Measurements from ENCODE around the gene UACA. TPM values are rescaled to one million over a fixed set of nuclear protein-coding genes. Genes with fewer than 3 reads are reported as not detected.

Gene UACA
- total RNA-seq, 1 experiment from 2014 or later: 44.8 TPM

DNA sequence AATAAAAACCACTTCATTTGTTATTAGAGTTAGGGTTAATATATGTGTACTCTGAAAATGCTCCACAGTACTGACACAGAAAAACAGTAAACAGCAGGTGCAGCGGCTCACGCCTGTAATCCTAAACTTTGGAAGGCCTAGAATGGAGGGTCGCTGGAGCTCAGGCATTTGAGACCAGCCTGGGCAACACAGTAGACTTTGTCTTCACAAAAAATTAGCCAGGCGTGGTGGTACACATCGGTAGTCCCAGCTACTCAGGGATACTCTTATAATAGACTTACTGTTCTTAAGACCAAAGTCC is 40.3 kb downstream of the UACA start:
- DNase-seq (ENCODE audit: low spot score) (no peak), ATAC-seq (no peak)
- ChIA-PET POLR2A (no interaction called here), CTCF (interaction anchor here (0.6 to 2.7 kb wide), 48 partner anchors 10 to 1000 kb away, joined by 3 to 44 read pairs (median 4); partner anchors contain the start of gene UACA)
- no peaks in the 10 kb centered on the region for H3K27me3 Mint-ChIP-seq (ENCODE audit: low read depth)
- no peaks in the 10 kb centered on the region for H3K9me3 Mint-ChIP-seq
- TF ChIP-seq ZSCAN18 (CRISPR knock-in tag; IDR thresholded peaks at IDR 0.05) (no peak), SMAD3 (CRISPR knock-in tag; IDR thresholded peaks at IDR 0.05; ENCODE audit: borderline replicate concordance) (no peak), ZNF263 (CRISPR knock-in tag; IDR thresholded peaks at IDR 0.05; ENCODE audit: low read depth) (no peak), ETV6 (CRISPR knock-in tag; IDR thresholded peaks at IDR 0.05) (no peak), MXD4 (CRISPR knock-in tag; IDR thresholded peaks at IDR 0.05; ENCODE audit: borderline replicate concordance) (no peak)
- TF ChIP-seq, protein P1, sequence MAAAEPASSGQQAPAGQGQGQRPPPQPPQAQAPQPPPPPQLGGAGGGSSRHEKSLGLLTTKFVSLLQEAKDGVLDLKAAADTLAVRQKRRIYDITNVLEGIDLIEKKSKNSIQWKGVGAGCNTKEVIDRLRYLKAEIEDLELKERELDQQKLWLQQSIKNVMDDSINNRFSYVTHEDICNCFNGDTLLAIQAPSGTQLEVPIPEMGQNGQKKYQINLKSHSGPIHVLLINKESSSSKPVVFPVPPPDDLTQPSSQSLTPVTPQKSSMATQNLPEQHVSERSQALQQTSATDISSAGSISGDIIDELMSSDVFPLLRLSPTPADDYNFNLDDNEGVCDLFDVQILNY (CRISPR knock-in tag; IDR thresholded peaks at IDR 0.05): no peak
- TF ChIP-seq, protein P2, sequence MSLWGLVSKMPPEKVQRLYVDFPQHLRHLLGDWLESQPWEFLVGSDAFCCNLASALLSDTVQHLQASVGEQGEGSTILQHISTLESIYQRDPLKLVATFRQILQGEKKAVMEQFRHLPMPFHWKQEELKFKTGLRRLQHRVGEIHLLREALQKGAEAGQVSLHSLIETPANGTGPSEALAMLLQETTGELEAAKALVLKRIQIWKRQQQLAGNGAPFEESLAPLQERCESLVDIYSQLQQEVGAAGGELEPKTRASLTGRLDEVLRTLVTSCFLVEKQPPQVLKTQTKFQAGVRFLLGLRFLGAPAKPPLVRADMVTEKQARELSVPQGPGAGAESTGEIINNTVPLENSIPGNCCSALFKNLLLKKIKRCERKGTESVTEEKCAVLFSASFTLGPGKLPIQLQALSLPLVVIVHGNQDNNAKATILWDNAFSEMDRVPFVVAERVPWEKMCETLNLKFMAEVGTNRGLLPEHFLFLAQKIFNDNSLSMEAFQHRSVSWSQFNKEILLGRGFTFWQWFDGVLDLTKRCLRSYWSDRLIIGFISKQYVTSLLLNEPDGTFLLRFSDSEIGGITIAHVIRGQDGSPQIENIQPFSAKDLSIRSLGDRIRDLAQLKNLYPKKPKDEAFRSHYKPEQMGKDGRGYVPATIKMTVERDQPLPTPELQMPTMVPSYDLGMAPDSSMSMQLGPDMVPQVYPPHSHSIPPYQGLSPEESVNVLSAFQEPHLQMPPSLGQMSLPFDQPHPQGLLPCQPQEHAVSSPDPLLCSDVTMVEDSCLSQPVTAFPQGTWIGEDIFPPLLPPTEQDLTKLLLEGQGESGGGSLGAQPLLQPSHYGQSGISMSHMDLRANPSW (CRISPR knock-in tag; conservative IDR thresholded peaks at IDR 0.05; ENCODE audit: low read depth): no peak
- no peak overlapping the region for H3K27ac Mint-ChIP-seq
- H3K36me3 Mint-ChIP-seq: 0 out of 2 replicates have a peak, but pooled peaks cover 2% of the 10 kb centered on the region
- H3K4me3 Mint-ChIP-seq: no peak overlapping the region
- peaks cover 12% of the 10 kb centered on the region for H3K4me1 Mint-ChIP-seq

GRCh38 chr15:70722266-70723121 is 40.9 kb downstream of the UACA start:
- 0 out of 2 replicates have a peak, but pooled peaks cover 2% of the 10 kb centered on the region for H3K36me3 Mint-ChIP-seq
- H3K27ac Mint-ChIP-seq: no peak overlapping the region
- ATAC-seq (no peak), DNase-seq (ENCODE audit: low spot score) (no peak)
- no peaks in the 10 kb centered on the region for H3K27me3 Mint-ChIP-seq (ENCODE audit: low read depth)
- ChIA-PET POLR2A (no interaction called here), CTCF (interaction anchor here (0.6 to 2.7 kb wide), 54 partner anchors 9 to 1130 kb away, joined by 3 to 44 read pairs (median 4); partner anchors contain the start of gene UACA)
- no peaks in the 10 kb centered on the region for H3K9me3 Mint-ChIP-seq
- H3K4me1 Mint-ChIP-seq: peaks cover 12% of the 10 kb centered on the region
- no peak overlapping the region for H3K4me3 Mint-ChIP-seq
- TF ChIP-seq AR (CRISPR knock-in tag; IDR thresholded peaks at IDR 0.05) (no peak), ZNF138 (CRISPR knock-in tag; conservative IDR thresholded peaks at IDR 0.05) (no peak), NR3C1 (CRISPR knock-in tag; conservative IDR thresholded peaks at IDR 0.05; ENCODE audit: low read depth) (no peak), GTF2I (CRISPR knock-in tag; conservative IDR thresholded peaks at IDR 0.05) (0 out of 2 replicates have a peak, but pooled peaks have one; percentile 55), FOXJ3 (CRISPR knock-in tag; IDR thresholded peaks at IDR 0.05; ENCODE audit: borderline replicate concordance) (no peak), MLX (CRISPR knock-in tag; IDR thresholded peaks at IDR 0.05) (no peak), MYBL2 (CRISPR knock-in tag; IDR thresholded peaks at IDR 0.05) (no peak), IRF2 (CRISPR knock-in tag; IDR thresholded peaks at IDR 0.05; ENCODE audit: borderline replicate concordance, low read depth) (no peak), TCF7 (CRISPR knock-in tag; IDR thresholded peaks at IDR 0.05; ENCODE audit: low read depth) (no peak), PRRX2 (CRISPR knock-in tag; IDR thresholded peaks at IDR 0.05) (no peak)
- TF ChIP-seq, protein P3, sequence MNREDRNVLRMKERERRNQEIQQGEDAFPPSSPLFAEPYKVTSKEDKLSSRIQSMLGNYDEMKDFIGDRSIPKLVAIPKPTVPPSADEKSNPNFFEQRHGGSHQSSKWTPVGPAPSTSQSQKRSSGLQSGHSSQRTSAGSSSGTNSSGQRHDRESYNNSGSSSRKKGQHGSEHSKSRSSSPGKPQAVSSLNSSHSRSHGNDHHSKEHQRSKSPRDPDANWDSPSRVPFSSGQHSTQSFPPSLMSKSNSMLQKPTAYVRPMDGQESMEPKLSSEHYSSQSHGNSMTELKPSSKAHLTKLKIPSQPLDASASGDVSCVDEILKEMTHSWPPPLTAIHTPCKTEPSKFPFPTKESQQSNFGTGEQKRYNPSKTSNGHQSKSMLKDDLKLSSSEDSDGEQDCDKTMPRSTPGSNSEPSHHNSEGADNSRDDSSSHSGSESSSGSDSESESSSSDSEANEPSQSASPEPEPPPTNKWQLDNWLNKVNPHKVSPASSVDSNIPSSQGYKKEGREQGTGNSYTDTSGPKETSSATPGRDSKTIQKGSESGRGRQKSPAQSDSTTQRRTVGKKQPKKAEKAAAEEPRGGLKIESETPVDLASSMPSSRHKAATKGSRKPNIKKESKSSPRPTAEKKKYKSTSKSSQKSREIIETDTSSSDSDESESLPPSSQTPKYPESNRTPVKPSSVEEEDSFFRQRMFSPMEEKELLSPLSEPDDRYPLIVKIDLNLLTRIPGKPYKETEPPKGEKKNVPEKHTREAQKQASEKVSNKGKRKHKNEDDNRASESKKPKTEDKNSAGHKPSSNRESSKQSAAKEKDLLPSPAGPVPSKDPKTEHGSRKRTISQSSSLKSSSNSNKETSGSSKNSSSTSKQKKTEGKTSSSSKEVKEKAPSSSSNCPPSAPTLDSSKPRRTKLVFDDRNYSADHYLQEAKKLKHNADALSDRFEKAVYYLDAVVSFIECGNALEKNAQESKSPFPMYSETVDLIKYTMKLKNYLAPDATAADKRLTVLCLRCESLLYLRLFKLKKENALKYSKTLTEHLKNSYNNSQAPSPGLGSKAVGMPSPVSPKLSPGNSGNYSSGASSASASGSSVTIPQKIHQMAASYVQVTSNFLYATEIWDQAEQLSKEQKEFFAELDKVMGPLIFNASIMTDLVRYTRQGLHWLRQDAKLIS (CRISPR knock-in tag; IDR thresholded peaks at IDR 0.05; ENCODE audit: borderline replicate concordance): no peak
- TF ChIP-seq, protein P4, sequence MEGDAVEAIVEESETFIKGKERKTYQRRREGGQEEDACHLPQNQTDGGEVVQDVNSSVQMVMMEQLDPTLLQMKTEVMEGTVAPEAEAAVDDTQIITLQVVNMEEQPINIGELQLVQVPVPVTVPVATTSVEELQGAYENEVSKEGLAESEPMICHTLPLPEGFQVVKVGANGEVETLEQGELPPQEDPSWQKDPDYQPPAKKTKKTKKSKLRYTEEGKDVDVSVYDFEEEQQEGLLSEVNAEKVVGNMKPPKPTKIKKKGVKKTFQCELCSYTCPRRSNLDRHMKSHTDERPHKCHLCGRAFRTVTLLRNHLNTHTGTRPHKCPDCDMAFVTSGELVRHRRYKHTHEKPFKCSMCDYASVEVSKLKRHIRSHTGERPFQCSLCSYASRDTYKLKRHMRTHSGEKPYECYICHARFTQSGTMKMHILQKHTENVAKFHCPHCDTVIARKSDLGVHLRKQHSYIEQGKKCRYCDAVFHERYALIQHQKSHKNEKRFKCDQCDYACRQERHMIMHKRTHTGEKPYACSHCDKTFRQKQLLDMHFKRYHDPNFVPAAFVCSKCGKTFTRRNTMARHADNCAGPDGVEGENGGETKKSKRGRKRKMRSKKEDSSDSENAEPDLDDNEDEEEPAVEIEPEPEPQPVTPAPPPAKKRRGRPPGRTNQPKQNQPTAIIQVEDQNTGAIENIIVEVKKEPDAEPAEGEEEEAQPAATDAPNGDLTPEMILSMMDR (IDR thresholded peaks at IDR 0.05): peak; percentile 62
